ENCODE data around the gene WDR4. TPM values are rescaled to one million over a fixed set of nuclear protein-coding genes. Genes with fewer than 3 reads are reported as not detected.

WDR4 gene
- total and polyA plus RNA-seq, 9 of the 15 experiments (the other 6 are each of a cell fraction or from before 2014, with no cell fraction given) = 5.4 to 95.4 (median 32.1) TPM

DNA sequence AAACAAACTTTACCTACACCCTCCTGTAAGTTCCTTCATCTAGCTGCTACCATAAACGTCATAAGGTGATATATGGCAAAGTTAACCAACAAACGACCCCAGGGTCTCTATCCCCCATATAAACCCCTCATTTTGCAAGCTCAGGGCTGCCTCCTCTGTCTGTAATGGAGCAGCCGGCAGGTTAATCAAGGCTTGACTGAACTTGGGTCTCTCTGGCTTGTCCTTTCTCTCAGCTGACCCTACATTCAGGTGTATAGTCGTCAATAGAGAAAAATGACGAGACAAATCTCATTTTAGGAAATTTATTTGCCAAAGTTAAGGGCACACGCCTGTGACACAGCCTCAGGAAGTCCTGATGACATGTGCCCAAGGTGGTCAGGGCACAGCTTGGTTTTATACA is 67.4 kb downstream of the WDR4 start:
- ChIA-PET CTCF (ENCODE audit: low intra/inter-chr PET ratio) (no interaction called here), POLR2A (interaction anchor here (0.5 to 1.0 kb wide), 2 partner anchors 11 to 16 kb away, joined by 3 to 5 read pairs; no protein-coding TSS in a partner anchor)
- no peak overlapping the region for H2AFZ ChIP-seq (ENCODE audit: low read depth, low read length)
- no peaks in the 10 kb centered on the region for H3K79me2 ChIP-seq (ENCODE audit: control insufficient read depth, insufficient read depth, low read length)
- 2% methylated on average over 6 of the region's 6 CpGs for WGBS (ENCODE audit: insufficient coverage, low coverage, missing lambda C conversion rate)
- H3K27ac ChIP-seq (ENCODE audit: extremely low read depth, low read depth, low read length) = no peak overlapping the region
- intact Hi-C loops (cut with micrococcal nuclease) (no loop called here), in situ Hi-C loops (cut with MboI) (loop anchor here (10.0 kb wide), 1 partner anchor 217 kb away; no protein-coding TSS in a partner anchor)
- no peak overlapping the region for H3K9ac ChIP-seq (ENCODE audit: insufficient read depth in 1 of 2, low read depth in 2 of 2, low read length in 2 of 2)
- TF ChIP-seq HMGN3 (IDR thresholded peaks at IDR 0.05; ENCODE audit: borderline replicate concordance, extremely low read depth, insufficient read length, low read depth, low read length) (no peak), ZNF3 (CRISPR knock-in tag; IDR thresholded peaks at IDR 0.05) (no peak), ZBTB12 (CRISPR knock-in tag; IDR thresholded peaks at IDR 0.05) (no peak), ZBTB43 (CRISPR knock-in tag; IDR thresholded peaks at IDR 0.05) (no peak), PPARD (CRISPR knock-in tag; IDR thresholded peaks at IDR 0.05) (no peak), CEBPB (tag; IDR thresholded peaks at IDR 0.05) (no peak)
- H3K27me3 ChIP-seq (ENCODE audit: control insufficient read depth in 2 of 2, insufficient read depth in 2 of 2, low read length in 2 of 2) = peaks cover 24 to 37% of the 10 kb centered on the region in 2 experiments
- FAIRE-seq (no peak), DNase-seq (ENCODE audit: extremely low read depth in 1 of 4, low spot score in 3 of 4) (no peak), ATAC-seq (no peak)
- H3K36me3 ChIP-seq (ENCODE audit: control insufficient read depth, insufficient read depth, low read length) = no peaks in the 10 kb centered on the region
- H4K20me1 ChIP-seq (replicated peaks; ENCODE audit: control insufficient read depth, insufficient read depth, low read length) = peaks cover 7% of the 10 kb centered on the region; the same call in 1 of the 2 replicates
- H3K9me1 ChIP-seq (ENCODE audit: control insufficient read depth, insufficient read depth, low read length) = no peaks in the 10 kb centered on the region
- BruUV-seq (replicated peaks) = no TSS peak
- no peaks in the 10 kb centered on the region for H3K4me1 ChIP-seq (replicated peaks in 1 of 2; ENCODE audit: control insufficient read depth in 2 of 2, insufficient read depth in 2 of 2, low read length in 2 of 2)
- no peaks in the 10 kb centered on the region for H3K9me3 ChIP-seq (replicated peaks; ENCODE audit: control insufficient read depth, insufficient read depth, low read depth, low read length)
- no peak overlapping the region for H3K4me3 ChIP-seq
- H3K4me2 ChIP-seq (ENCODE audit: insufficient read depth, low read length) = no peak overlapping the region
